ENCODE results near the gene RAD23A.

Gene RAD23A

DNA sequence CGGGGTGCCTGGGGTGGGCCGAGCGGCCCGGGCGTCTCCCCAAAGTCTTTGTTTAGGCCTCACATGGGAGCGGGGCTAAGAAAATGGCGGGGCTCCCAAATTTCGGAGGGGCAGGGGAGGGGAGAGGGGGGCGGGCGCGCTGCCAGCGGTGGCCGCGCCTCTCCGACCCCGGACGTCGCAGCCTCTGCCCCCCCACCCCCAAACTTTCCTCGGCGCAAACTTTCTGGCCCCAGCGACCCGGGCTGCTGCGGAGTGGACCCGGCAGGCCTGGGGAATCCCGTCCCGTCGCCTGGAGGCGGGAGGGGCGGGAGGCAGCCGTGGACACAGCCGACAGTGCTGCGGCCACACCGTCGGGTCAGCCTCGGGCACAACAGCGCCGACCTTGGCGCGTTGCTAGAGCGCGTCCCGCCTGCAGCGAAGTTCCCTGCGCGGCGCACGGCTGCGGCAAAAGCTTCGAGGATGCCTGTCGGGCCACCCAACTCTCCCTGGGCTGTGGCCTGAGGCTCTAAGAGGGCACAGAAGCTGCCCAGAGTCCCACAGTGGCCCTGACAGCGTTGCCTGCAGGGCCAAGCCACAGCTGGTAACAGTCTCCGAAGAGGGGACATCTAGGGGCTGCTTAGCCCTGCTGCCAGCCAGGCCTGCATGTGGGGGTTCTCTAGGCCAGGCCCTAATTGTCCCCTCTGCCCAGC, 50.9 kb downstream of the RAD23A start:
- H3K9ac ChIP-seq (ENCODE audit: low read length), result peak overlapping the region; percentile 91
- H3K36me3 ChIP-seq (ENCODE audit: control insufficient read depth, insufficient read depth, low read length), result peaks cover 8% of the 10 kb centered on the region
- H3K4me1 ChIP-seq (ENCODE audit: control insufficient read depth, insufficient read depth, low read length), result peaks cover 35% of the 10 kb centered on the region
- H3K27ac ChIP-seq (ENCODE audit: low read depth, low read length), result peak overlapping the region; percentile 92
- peak overlapping the region; percentile 91 for H3K4me3 ChIP-seq (ENCODE audit: low read length)
- peaks cover 3% of the 10 kb centered on the region for H3K27me3 ChIP-seq (ENCODE audit: control insufficient read depth, insufficient read depth, low read length)

DNA sequence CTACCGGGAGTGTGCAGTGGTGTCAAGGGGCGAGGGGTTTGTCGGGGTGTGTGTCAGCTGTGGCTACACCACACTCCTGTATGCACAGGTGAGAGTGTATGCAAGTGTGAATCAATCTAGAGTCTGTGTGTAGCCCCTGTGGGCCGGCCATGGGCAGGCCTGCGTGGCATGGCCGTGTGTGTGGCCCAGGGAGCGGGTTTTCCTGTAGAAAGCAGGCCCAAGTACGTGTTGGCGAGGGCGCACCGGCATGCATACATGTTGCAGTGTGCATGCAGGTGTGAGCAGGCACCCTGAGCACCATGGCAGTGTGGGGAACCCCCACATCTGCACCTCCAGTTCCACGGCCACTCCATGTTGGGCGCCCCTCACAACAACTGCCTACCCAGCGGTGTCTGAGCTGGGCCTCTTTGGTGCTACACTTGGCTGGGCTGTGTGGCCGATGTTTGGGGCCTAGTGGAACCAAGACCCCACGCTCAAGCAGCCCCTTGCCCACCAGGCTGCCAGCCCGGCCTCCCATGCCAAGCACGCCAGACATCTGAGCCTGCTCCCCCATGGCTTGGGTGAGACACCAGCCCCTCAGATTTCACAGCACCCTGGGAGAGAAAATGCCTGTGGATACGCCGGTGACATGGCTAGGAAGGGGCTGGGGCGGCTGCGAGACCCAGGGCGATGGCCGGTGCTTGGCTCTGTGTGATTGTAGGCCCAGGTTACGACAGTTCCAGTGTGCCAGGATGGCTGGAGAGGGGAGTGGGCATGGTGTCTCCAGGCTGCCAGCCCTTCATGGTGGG, 51.7 kb downstream of the RAD23A start:
- peaks cover 3% of the 10 kb centered on the region for H3K27me3 ChIP-seq (ENCODE audit: control insufficient read depth, insufficient read depth, low read length)
- H3K36me3 ChIP-seq (ENCODE audit: control insufficient read depth, insufficient read depth, low read length), result peaks cover 8% of the 10 kb centered on the region
- H3K9ac ChIP-seq (ENCODE audit: low read length), result peak overlapping the region; percentile 3
- H3K4me1 ChIP-seq (ENCODE audit: control insufficient read depth, insufficient read depth, low read length), result peaks cover 38% of the 10 kb centered on the region
- H3K4me3 ChIP-seq (ENCODE audit: low read length), result peak overlapping the region; percentile 91
- H3K27ac ChIP-seq (ENCODE audit: low read depth, low read length), result peak overlapping the region; percentile 92

DNA sequence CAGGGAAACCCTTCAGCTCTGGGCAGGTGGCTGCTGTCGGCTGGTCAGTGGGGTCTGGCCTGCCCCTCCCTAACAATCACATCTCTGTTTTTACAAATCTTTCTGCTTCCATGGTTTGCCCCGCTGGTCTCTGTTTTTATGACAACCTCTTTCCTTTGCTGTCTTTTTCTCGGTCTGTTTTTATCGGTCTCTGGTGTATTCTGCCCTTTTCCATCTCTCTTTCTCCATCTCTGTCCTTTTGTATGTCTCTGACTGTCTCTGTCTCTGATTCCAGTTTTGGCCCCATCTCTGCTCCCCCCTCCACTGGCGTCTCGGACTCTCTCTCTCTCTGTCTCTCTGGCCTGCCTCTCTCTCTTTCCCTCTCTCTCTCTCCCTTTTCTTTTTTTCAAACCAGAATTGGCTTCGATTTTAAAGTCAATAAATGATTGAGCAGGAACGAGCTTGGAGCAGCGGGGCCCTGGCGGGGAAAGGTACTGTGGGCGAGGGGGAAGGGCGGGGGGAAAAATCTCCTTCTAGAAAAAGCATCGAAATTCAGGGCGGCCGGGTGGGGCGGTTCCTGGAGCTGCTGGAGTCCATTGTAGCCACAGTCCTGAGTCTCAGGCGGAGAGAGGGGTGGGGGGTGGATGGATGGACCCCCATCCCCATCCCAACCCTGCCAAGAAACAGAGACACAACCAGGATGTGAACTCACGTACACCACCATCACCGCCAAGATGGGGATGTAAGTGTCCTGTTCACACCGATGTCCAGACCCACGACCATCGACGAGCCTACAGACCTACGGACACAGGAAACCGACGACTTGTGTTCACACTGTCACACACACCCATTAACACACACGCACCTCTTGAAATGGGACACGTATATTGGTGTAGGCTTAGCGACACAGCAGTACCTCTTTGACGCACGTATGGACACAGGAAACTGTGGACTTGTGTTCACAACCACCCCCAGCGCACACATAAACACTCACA, 52.6 kb downstream of the RAD23A start:
- Histone ChIP-seq H3K9ac (ENCODE audit: low read length) (no peak overlapping the region), H3K27me3 (ENCODE audit: control insufficient read depth, insufficient read depth, low read length) (peaks cover 3% of the 10 kb centered on the region), H3K27ac (ENCODE audit: low read depth, low read length) (peak overlapping the region; percentile 92), H3K4me1 (ENCODE audit: control insufficient read depth, insufficient read depth, low read length) (peaks cover 45% of the 10 kb centered on the region), H3K36me3 (ENCODE audit: control insufficient read depth, insufficient read depth, low read length) (peaks cover 8% of the 10 kb centered on the region), H3K4me3 (ENCODE audit: low read length) (peak overlapping the region; percentile 91)

DNA sequence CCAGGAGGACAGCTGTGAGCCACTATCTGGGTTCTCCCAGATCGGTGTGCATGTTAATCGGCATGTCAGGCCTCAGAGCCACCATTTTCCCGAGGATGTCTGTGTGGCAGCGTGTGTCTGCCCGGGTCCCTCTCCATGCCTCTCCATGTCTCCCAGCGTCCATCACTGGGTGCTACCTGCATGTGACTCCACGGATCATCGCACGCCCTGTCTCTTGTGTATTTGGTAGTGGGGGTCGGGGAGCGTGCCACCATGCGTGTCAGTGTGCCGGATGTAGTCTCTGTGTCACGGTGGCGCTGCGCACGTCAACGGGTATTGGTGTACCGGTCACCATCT, 55.5 kb downstream of the RAD23A start:
- Histone ChIP-seq H3K9ac (ENCODE audit: low read length) (no peak overlapping the region), H3K4me3 (ENCODE audit: low read length) (peak overlapping the region; percentile 39), H3K27me3 (ENCODE audit: control insufficient read depth, insufficient read depth, low read length) (peaks cover 3% of the 10 kb centered on the region), H3K27ac (ENCODE audit: low read depth, low read length) (peak overlapping the region; percentile 95), H3K36me3 (ENCODE audit: control insufficient read depth, insufficient read depth, low read length) (peaks cover 10% of the 10 kb centered on the region), H3K4me1 (ENCODE audit: control insufficient read depth, insufficient read depth, low read length) (peaks cover 64% of the 10 kb centered on the region)

DNA sequence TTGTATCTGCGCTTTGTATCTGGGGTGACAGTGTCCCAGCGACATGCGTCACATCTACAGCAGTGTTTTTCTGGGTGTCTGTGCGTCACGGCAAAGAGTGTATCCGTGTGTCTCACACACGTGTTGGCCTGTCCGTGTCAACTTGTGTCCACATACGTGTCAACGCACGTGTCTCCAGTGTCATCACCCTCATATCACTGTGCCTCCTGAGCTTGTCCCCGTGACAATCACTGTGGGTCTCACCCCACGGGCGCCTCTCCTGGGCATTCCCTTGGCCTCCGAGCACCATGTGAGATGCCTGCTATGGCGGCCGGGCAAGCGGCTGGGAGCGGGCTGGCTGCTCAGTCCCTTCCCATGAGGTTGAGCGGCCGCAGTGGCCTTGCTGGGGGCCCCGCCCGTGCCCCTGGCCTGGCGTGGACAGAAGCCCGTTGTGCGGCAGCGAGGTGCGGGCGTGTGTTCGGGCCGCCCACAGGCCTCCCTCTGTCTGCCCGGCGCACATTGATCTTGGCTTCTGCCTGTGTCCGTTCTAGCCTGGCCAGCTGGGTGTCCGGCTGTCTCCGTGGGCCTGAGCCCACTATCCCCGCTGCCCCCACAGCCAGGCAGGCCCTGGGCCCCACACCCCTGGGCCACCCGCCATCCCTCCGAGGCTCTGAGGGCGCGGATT, 56.0 kb downstream of the RAD23A start:
- Histone ChIP-seq H3K36me3 (ENCODE audit: control insufficient read depth, insufficient read depth, low read length) (peaks cover 10% of the 10 kb centered on the region), H3K4me3 (ENCODE audit: low read length) (peak overlapping the region; percentile 39), H3K27me3 (ENCODE audit: control insufficient read depth, insufficient read depth, low read length) (peaks cover 3% of the 10 kb centered on the region), H3K9ac (ENCODE audit: low read length) (no peak overlapping the region), H3K27ac (ENCODE audit: low read depth, low read length) (peak overlapping the region; percentile 95), H3K4me1 (ENCODE audit: control insufficient read depth, insufficient read depth, low read length) (peaks cover 68% of the 10 kb centered on the region)

DNA sequence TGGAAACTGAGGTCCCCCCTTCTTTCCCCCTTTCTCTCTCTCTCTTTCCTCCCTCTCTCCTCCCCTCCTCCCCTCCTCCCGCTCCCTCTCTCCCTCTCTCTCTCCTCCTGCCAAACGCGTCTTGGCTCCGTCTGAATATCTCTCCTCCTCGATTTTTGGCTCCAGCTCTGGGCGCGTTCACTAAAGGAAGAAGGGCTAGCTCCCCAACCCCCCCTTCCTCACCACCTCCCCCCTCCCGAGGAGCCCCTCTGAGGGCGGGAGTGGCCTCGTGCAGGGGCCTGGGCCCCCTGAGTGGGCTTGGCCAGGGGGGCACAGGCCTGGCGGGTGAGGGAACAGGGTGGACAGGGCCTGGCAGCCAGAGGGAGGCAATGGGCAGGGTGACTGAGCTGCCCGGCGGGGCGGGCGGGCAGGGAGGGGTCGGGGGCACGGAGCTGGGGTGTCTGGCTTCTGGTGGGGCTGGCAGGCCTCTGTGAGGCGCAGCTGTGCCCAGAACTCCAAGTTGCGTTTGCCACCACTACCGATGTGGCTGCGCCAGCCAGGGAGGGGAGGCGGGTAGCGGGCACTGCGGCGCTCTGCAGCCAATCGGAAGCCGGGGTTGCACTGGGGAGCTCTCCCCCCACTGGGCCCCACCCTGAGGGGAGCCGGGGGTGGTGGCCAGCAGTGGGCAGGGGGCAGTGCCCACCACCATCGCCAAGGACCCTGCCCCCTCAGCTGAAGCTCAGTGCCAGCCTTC, 56.7 kb downstream of the RAD23A start:
- peaks cover 10% of the 10 kb centered on the region for H3K36me3 ChIP-seq (ENCODE audit: control insufficient read depth, insufficient read depth, low read length)
- H3K27me3 ChIP-seq (ENCODE audit: control insufficient read depth, insufficient read depth, low read length), result peaks cover 3% of the 10 kb centered on the region
- H3K27ac ChIP-seq (ENCODE audit: low read depth, low read length), result peak overlapping the region; percentile 95
- H3K4me3 ChIP-seq (ENCODE audit: low read length), result peak overlapping the region; percentile 46
- peaks cover 66% of the 10 kb centered on the region for H3K4me1 ChIP-seq (ENCODE audit: control insufficient read depth, insufficient read depth, low read length)
- peak overlapping the region; percentile 17 for H3K9ac ChIP-seq (ENCODE audit: low read length)

DNA sequence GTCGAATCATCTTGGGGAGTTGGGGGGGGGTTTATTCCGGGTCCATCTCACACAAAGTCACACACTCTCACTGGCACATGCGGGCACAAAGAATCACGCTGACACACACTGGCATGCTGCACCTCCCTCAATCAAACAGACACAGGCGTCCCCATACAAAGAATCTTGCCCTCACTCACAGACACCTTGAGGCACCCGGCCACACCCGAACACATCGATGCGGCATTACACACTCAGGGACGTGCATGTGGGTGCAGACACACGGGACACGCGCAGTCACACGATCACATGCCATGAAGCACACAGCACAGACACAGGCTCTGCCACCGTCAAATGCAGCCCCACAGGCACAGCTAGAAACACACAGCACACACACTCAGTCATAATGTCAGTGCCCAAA, 57.4 kb downstream of the RAD23A start:
- peak overlapping the region; percentile 17 for H3K9ac ChIP-seq (ENCODE audit: low read length)
- peaks cover 3% of the 10 kb centered on the region for H3K27me3 ChIP-seq (ENCODE audit: control insufficient read depth, insufficient read depth, low read length)
- H3K4me3 ChIP-seq (ENCODE audit: low read length), result peak overlapping the region; percentile 46
- peak overlapping the region; percentile 95 for H3K27ac ChIP-seq (ENCODE audit: low read depth, low read length)
- H3K36me3 ChIP-seq (ENCODE audit: control insufficient read depth, insufficient read depth, low read length), result peaks cover 10% of the 10 kb centered on the region
- H3K4me1 ChIP-seq (ENCODE audit: control insufficient read depth, insufficient read depth, low read length), result peaks cover 65% of the 10 kb centered on the region
